GM21367 (cell line): Measurements from ENCODE around the gene USP33.
"Not testable (repeated sequence)": the region's sequence is repeated elsewhere in the genome, so short reads cannot be mapped to it uniquely, and the experiment has no call there.

Experiments used
- ATAC-seq: cut with Tn5 transposase; IDR thresholded peaks from one replicate; pipeline ENCODE4 v1.9.1; 2021; ENCODE audit not compliant: unreplicated experiment

The USP33 gene

GRCh38 chr1:77759071-77760028, at the start of gene USP33:
Gene USP33 (minus strand): TSS chr1:77759852. CDS start chr1:77741697, 18,155 bp downstream.
- ATAC-seq = peak; percentile 92

GRCh38 chr1:77803371-77803770, 43.7 kb upstream of the USP33 start:
- ATAC-seq = no peak

GRCh38 chr1:77802026-77802425, 42.4 kb upstream of the USP33 start:
- ATAC-seq = no peak

- no peak for ATAC-seq
Observed at GRCh38 chr1:77797991-77798390, 38.3 kb upstream of the USP33 start.

- no peak for ATAC-seq
Observed at GRCh38 chr1:77796695-77797405, 37.2 kb upstream of the USP33 start.

GRCh38 chr1:77794550-77794949, 34.9 kb upstream of the USP33 start:
- no peak for ATAC-seq

- not testable (repeated sequence) for ATAC-seq
Observed at GRCh38 chr1:77786093-77786741, 26.6 kb upstream of the USP33 start.

GRCh38 chr1:77783141-77783540, 23.5 kb upstream of the USP33 start:
- no peak for ATAC-seq

GRCh38 chr1:77781683-77782082, 22.0 kb upstream of the USP33 start:
- no peak for ATAC-seq

- ATAC-seq = peak; percentile 89
Observed at GRCh38 chr1:77779529-77780281, 20.1 kb upstream of the USP33 start, which contains the start of gene MIGA1. Gene MIGA1 (plus strand): TSS chr1:77779649. CDS start chr1:77783253, 3,604 bp downstream.

GRCh38 chr1:77776007-77776700, 16.5 kb upstream of the USP33 start:
- no peak for ATAC-seq

GRCh38 chr1:77768006-77768405, 8.4 kb upstream of the USP33 start:
- ATAC-seq = no peak

GRCh38 chr1:77762072-77762476, 2.4 kb upstream of the USP33 start:
- no peak for ATAC-seq

- no peak for ATAC-seq
Observed at GRCh38 chr1:77757603-77758002, 2.0 kb downstream of the USP33 start.

- ATAC-seq = no peak
Observed at GRCh38 chr1:77757066-77757584, 2.5 kb downstream of the USP33 start.

- ATAC-seq = no peak
Observed at GRCh38 chr1:77756052-77756754, 3.4 kb downstream of the USP33 start.

- ATAC-seq = not testable (repeated sequence)
Observed at GRCh38 chr1:77749489-77749888, 10.2 kb downstream of the USP33 start.

GRCh38 chr1:77744576-77744975, 15.1 kb downstream of the USP33 start:
- ATAC-seq = no peak

GRCh38 chr1:77742011-77742555, 17.6 kb downstream of the USP33 start:
- no peak for ATAC-seq
